A172 (cell line): Measurements from ENCODE around the gene CNOT2. TPM values are rescaled to one million over a fixed set of nuclear protein-coding genes. Genes with fewer than 3 reads are reported as not detected.

ENCODE experiments used
- DNase-seq: peaks from one replicate; pipeline ENCODE4 v3.0.0-alpha.2; 2015; ENCODE audit warnings: low spot score
- total RNA-seq: library from RNA; depleted of rRNA; stranded (reverse); fragments of >200 nt; shearing (Covaris generic); gene quantifications from 2 replicates; pipeline ENCODE4 v1.2.3, GENCODE V29; 2014

CNOT2 gene
- total RNA-seq, 1 experiment from 2014 or later, result 97.3 TPM

DNA sequence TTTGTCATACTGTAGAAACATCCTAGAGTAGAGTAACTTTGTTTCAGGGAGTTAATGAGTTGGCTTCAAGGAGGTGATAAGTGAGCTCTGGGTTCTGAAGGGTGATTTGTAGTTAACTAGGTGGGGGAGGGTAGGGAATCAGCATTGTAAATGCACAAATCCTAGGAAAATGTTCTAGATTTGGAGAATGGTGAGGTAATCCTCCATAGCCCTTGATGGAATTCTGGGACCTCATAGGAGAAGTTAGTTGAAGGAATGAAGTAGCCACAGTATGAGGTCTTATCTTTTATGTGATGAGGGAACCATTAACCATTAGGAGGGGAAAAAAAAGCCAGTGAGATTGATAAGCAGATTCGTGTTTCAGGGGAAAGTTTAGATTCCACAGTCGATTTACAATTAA is 8.0 kb downstream of the CNOT2 start:
- no peak for DNase-seq

DNA sequence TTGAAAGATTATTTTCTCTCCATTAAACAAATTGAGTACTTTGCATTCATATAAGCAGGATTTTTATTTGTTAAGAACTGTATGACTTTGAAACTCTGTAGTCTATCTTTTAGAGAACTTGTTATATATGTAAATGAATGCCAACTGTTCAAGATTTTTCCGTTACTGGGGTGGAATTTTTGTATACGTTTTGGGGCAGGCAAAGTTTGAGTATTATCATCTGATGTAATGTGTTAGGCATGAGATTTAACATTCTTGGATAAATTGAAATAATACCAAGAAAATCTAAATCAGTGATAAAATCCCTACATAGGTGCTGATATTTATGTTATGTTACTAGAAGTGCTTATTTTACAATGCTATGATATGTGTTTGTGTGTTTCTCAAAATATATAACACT is 8.4 kb downstream of the CNOT2 start:
- no peak for DNase-seq

- DNase-seq, result no peak
These were observed 9.6 kb downstream of the CNOT2 start for GRCh38 chr12:70252832-70253231.

- no peak for DNase-seq
These were observed 11.0 kb downstream of the CNOT2 start for GRCh38 chr12:70254225-70254624.

GRCh38 chr12:70254846-70255245 is 11.6 kb downstream of the CNOT2 start:
- DNase-seq, result no peak

- DNase-seq, result no peak
These were observed 12.1 kb downstream of the CNOT2 start for GRCh38 chr12:70255311-70255710.

GRCh38 chr12:70258605-70259403 is 15.6 kb downstream of the CNOT2 start:
- no peak for DNase-seq

DNA sequence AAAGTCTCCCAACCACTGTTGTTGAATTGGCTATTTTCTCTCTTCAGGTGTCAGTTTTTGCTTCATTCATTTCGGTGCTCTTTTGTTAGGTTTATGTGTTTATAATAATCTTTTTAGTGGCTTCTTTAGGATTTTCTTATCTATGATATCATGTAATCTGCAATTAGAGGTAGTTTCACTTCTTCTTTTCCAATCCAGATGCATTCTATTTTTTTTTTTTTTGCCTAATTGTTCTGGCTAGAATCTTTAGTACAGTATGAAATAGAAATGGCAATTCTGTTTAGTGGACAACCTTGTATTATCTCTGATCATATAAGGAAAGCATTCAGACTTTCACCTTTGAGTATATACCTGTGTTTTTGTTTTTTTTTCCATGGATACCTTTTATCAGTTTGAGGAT is 17.4 kb downstream of the CNOT2 start:
- DNase-seq, result no peak

DNA sequence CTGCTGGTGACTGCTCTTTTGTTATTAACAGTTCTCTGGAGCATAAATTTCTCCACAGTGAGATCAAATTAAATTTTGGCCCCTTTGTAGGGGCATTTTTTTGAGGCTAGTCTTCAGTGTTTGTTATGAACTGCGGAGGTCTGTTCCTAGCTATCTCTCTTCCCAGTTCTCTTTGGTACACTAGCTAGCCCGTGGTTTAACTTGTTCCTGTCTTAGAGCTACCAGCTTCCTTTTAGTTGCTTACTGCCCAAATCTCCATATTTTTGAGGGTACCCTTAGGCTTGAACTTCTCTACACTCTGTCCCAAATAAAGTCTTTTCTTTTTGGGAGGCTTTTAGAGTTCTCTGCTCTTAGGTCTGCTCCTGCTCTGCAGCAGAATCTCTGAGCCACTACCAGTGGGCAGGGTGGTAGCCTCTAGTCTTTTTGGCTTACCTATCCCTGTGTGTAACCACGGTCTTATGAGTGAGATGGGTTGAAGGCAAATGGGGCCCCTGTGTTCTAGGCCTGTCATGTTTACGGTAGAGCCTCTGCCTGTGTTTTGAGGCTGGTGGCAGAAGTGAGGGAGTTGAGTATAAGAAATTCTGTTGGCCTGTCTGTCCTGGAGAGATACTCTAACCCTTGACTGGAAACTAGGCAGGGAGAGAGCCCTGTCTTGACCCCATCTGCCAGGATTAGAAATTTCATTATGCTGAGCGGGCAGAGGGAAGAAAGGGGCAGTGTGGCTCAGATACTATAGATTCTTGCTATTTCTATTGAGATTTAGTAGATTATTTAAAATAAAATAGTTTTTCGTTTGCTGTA is 21.0 kb downstream of the CNOT2 start:
- DNase-seq, result no peak

GRCh38 chr12:70265132-70265531 is 21.9 kb downstream of the CNOT2 start:
- no peak for DNase-seq

DNA sequence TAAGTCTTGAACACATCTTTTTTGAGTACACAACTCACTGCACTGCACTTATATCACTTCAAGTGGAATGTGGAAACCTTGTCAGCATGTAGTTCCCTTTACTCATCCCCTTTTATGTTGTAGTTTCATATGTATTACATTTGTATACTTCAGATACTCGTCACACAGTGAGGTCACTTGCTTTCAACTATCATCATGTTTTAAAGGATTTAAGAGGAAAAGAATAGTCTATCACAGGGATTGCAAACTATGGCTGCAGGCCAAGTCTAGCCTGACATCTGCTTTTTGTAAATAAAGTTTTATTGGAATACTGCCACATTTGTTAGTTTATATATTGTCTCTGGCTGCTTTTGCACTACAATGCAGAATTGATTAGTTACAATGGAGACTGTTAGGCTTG is 24.3 kb downstream of the CNOT2 start:
- DNase-seq, result no peak

- DNase-seq, result no peak
These were observed 25.7 kb downstream of the CNOT2 start for GRCh38 chr12:70268972-70269371.

DNA sequence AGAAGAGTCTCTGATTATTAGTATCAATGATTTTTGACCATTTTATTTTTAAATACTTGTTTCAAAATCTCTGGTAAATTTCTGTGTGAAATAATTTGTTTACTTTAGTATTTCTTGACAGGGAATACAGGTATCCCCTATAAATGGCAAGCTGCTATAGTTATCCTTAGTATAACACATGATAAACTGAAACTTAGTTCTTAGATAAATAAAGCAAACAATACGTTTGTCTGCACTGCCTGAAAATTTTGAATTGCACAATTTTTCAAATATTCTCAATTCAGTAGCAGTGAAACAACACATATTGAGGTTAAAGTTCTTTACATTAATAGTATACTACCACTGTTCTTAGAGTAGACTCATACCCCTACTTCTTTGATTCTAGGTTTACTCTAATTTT is 26.9 kb downstream of the CNOT2 start:
- DNase-seq, result no peak

DNA sequence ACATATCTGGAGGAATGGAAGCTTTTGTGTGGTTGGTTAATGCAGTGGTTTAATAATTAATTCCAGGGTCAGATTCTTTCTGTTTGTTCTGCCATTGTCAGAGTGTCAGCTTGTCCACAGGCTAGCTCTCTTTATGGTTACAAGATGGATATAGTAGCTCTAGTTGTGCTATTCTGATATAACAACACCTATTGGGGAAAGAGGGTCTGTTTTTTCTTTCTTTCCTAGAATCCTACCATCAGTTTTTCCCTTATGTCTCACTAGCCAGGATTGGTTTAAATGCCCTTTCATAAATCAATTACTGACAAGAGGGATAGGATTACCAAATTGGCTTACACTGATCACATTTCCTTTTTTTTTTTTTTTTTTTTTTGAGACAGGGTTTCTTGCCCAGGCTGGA is 27.8 kb downstream of the CNOT2 start:
- no peak for DNase-seq

GRCh38 chr12:70272510-70272909 is 29.3 kb downstream of the CNOT2 start:
- no peak for DNase-seq

DNA sequence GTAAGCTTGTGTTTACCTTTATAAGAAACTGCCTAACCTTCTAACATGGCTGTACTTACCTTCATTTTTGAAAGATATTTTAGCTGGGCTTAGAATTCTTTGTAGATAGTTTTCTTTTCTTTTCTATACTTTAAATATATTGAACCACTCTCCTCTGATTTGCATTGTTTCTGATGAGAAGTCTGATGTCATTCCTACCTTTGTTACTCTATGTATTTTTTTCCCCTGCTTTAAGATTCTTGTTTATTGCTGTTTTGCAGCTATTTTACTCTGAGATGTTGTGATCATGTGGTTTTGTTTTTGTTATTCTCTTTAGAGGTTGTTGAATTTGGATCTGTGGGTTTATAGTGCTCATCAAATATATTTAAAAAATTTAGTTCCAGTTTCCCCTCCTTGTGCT is 31.8 kb downstream of the CNOT2 start:
- no peak for DNase-seq

DNA sequence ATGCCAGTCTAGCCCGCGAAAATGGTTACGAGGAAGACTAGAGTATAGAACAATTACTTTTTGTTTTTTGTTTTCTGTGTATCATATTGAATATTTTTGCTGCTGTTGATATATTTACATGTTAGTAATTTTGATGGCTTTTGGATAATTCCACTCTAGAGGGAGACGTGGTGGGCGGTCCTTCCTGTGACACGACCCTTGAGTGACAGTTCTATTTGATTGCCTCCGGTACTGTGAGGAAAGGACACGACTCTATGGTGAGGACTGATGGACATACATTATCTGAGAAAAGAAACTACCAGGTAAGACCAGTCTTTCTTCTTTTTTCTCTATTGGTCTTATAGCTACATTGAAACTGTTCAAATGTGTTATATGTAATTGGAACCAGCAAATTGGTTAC is 34.7 kb downstream of the CNOT2 start:
- DNase-seq, result no peak

GRCh38 chr12:70278945-70279344 is 35.7 kb downstream of the CNOT2 start:
- DNase-seq, result no peak

DNA sequence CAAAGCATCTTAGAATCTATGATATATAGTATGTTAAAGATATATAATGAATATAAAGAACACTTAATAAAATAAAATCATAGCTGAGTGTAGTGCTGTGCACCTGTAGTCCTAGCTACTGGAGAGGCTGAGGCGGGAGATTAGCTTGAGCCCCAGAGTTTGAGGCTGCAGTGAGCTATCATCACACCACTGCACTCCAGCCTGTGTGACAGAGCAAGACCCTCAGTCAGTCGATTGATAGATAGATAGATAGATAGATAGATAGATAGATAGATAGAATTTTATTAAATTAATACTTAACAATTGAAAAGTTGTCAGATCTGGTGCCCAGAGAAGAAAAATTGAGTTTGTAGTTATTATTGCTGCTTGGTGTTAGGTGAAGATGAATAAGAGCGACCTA is 40.0 kb downstream of the CNOT2 start:
- no peak for DNase-seq

DNA sequence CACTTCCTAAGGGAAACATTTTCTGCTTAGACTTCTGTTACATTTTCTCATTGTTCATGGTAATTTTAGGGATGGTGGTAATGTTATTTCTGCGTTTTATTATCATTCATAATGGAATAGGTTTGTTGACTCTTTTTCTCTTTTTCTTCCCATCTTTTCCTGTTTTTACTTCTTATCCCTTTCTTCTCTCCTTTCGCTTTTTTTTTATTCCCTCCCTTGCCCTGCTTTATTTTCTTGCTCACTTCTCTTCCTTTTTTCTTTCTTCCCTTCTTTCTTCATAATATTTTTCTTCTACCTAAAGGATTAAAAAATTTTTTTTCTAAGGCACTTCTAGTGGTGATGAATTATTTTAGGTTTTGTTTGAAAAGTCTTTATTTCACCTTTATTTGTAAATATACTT is 45.6 kb downstream of the CNOT2 start:
- DNase-seq, result no peak

DNA sequence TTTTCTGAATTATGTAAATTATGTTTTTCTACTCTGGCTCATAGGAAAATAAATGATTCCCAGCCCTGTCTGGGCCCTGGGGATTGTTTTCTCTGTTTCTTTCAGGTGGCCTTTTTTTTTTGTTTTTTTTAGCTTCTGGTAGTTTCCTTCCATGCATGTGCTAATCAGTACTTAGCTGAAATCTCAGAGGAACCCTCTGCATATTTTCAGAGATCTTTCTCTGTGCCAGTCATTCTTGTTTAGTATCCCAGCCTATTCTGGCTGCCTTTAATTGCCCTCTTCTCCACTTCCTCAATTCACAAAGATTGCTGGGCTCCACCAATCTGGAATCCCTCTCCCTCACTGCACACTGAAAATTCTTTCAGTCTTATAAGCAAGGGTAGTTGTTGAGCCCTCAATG is 46.9 kb downstream of the CNOT2 start:
- DNase-seq, result no peak

- no peak for DNase-seq
These were observed 49.0 kb downstream of the CNOT2 start for GRCh38 chr12:70292017-70292776.
